ENCODE results near the gene KIAA0513. TPM values are rescaled to one million over a fixed set of nuclear protein-coding genes. Genes with fewer than 3 reads are reported as not detected.

KIAA0513 gene
- total RNA-seq, 1 experiment from 2014 or later = 2.4 TPM

Other genes with a start within 250 kb of the KIAA0513 start
- 0.34 and 0.48 TPM in 2 replicates for gene CRISPLD2, start 207.8 kb upstream of the KIAA0513 start, total RNA-seq (2014; rRNA removed; shearing (Covaris generic))
- 18.5 and 20.3 TPM in 2 replicates for gene ZDHHC7, start 16.3 kb upstream of the KIAA0513 start, total RNA-seq (2014; rRNA removed; shearing (Covaris generic))
- 0.04 and 0.41 TPM in 2 replicates for gene CIBAR2, start 84.7 kb downstream of the KIAA0513 start, total RNA-seq (2014; rRNA removed; shearing (Covaris generic))

Measured in SJCRH30 (cell line).